Right lung (tissue), 5 donors: ENCODE data around the gene GTPBP6. TPM values are rescaled to one million over a fixed set of nuclear protein-coding genes. Genes with fewer than 3 reads are reported as not detected.
"Not testable (repeated sequence)": the region's sequence is repeated elsewhere in the genome, so short reads cannot be mapped to it uniquely, and the experiment has no call there.

Experiments
- DNase-seq, 2 donors: peaks; one replicate each; pipeline ENCODE4 v3.0.0-alpha.2; 2013
- polyA plus RNA-seq, 5 donors: library from polyadenylated mRNA; unstranded; fragments of 120-200 nt; gene quantifications; one replicate each; pipeline versions ENCODE4 v1.2.1 to v1.2.3, GENCODE V29; 2013; ENCODE audit warnings: inconsistent platforms in 1 of 5, low replicate concordance in 1 of 5; ENCODE audit not compliant: insufficient read length in 5 of 5, insufficient read depth in 1 of 5

GTPBP6 gene
- polyA plus RNA-seq, 5 donors, result 26.5 to 66.6 (median 55.3) TPM

GRCh38 chrX:320126-320783, 1.7 kb upstream of the GTPBP6 start:
- no peak for DNase-seq

GRCh38 chrX:319579-320125, 1.1 kb upstream of the GTPBP6 start:
- DNase-seq, result no peak

- peak; percentile 89 for DNase-seq
Observed at GRCh38 chrX:318068-318738, 393 bp downstream of the GTPBP6 start.

- no peak for DNase-seq
Observed at GRCh38 chrX:317424-318067, 1.1 kb downstream of the GTPBP6 start.

- no peak for DNase-seq
Observed at GRCh38 chrX:316351-317325, 2.0 kb downstream of the GTPBP6 start.

- DNase-seq, result no peak
Observed at GRCh38 chrX:314781-315595, 3.6 kb downstream of the GTPBP6 start.

- DNase-seq, result no peak
Observed at GRCh38 chrX:314049-314448, 4.5 kb downstream of the GTPBP6 start.

- no peak for DNase-seq
Observed at GRCh38 chrX:313546-313945, 5.0 kb downstream of the GTPBP6 start.

GRCh38 chrX:312621-313331, 5.8 kb downstream of the GTPBP6 start:
- no peak for DNase-seq

GRCh38 chrX:311156-312129, 7.2 kb downstream of the GTPBP6 start:
- no peak for DNase-seq

GRCh38 chrX:310621-311155, 7.9 kb downstream of the GTPBP6 start:
- DNase-seq, result no peak

- DNase-seq, result no peak
Observed at GRCh38 chrX:308821-309520, 9.6 kb downstream of the GTPBP6 start.

GRCh38 chrX:307261-308111, 11.1 kb downstream of the GTPBP6 start:
- no peak for DNase-seq

GRCh38 chrX:306614-307251, 11.9 kb downstream of the GTPBP6 start:
- DNase-seq, result not testable (repeated sequence)

GRCh38 chrX:305781-306613, 12.6 kb downstream of the GTPBP6 start:
- DNase-seq, result not testable (repeated sequence)
